Gastrocnemius medialis (tissue), 4 donors: Measurements from ENCODE around the gene ANKRD55.

ENCODE experiments used
- POLR2A ChIP-seq, 2 donors: fragments of 450-650 bp; IDR thresholded peaks; one replicate each; pipeline ENCODE4 v1.6.1; 2017; ENCODE audit warnings: antibody characterized with exemption in 2 of 2, mild to moderate bottlenecking in 2 of 2, moderate library complexity in 2 of 2
- TF ChIP-seq, protein P1 (sequence below), 5 experiments: fragments of 450-650 bp in 3 of 5; fragments of 200-600 bp in 2 of 5; sonication (generic) in 2 of 5; IDR thresholded peaks in 4 of 5; conservative IDR thresholded peaks in 1 of 5; 1 replicate in 4 of 5; 2 replicates in 1 of 5; pipeline ENCODE4 v1.5.1; 2016 to 2019; ENCODE audit warnings: antibody characterized with exemption in 5 of 5, mild to moderate bottlenecking in 3 of 5, moderate library complexity in 3 of 5

- TF ChIP-seq, protein P1, sequence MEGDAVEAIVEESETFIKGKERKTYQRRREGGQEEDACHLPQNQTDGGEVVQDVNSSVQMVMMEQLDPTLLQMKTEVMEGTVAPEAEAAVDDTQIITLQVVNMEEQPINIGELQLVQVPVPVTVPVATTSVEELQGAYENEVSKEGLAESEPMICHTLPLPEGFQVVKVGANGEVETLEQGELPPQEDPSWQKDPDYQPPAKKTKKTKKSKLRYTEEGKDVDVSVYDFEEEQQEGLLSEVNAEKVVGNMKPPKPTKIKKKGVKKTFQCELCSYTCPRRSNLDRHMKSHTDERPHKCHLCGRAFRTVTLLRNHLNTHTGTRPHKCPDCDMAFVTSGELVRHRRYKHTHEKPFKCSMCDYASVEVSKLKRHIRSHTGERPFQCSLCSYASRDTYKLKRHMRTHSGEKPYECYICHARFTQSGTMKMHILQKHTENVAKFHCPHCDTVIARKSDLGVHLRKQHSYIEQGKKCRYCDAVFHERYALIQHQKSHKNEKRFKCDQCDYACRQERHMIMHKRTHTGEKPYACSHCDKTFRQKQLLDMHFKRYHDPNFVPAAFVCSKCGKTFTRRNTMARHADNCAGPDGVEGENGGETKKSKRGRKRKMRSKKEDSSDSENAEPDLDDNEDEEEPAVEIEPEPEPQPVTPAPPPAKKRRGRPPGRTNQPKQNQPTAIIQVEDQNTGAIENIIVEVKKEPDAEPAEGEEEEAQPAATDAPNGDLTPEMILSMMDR (IDR thresholded peaks at IDR 0.05 in 4 of 5, conservative IDR thresholded peaks at IDR 0.05 in 1 of 5): no peak
- TF ChIP-seq POLR2A (IDR thresholded peaks at IDR 0.05): no peak
Measured at GRCh38 chr5:56129288-56129687, 103.8 kb downstream of the ANKRD55 start.
